ENCODE results near the gene SH2D4B.

DNA sequence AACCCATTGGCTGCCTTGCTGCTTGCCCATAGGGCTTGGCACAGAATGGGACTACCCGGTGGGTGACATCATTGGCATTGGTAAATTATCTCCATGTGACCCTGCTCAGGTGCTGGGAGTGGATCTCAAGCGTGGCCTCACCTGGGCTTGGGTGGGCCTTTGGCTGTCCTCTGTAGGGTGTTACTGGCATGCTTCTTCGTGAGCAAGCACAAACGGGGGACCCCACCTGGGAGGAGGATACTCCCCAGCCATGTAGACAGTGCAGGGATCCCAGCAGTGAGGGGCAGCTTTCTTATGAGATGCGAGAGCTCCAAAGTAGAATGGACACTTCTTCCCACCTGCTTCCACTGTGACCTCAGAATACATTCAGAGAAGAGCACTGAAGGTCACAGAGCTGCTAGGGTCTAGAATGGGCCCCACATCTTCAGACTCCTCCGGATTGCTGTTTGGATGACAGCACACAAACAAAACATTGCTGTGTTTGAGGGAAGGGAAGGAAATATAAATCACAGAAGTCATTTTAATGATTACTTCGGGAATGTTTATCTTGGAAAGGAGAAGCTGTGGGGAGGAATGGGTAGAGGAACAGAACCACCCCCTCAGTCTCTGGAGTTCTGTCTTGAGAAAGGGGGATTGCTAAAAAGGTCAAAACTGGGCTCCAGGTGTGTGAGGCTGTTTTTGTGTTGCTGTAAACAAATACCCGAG is 75.9 kb downstream of the SH2D4B start:
- TF ChIP-seq, protein P1, sequence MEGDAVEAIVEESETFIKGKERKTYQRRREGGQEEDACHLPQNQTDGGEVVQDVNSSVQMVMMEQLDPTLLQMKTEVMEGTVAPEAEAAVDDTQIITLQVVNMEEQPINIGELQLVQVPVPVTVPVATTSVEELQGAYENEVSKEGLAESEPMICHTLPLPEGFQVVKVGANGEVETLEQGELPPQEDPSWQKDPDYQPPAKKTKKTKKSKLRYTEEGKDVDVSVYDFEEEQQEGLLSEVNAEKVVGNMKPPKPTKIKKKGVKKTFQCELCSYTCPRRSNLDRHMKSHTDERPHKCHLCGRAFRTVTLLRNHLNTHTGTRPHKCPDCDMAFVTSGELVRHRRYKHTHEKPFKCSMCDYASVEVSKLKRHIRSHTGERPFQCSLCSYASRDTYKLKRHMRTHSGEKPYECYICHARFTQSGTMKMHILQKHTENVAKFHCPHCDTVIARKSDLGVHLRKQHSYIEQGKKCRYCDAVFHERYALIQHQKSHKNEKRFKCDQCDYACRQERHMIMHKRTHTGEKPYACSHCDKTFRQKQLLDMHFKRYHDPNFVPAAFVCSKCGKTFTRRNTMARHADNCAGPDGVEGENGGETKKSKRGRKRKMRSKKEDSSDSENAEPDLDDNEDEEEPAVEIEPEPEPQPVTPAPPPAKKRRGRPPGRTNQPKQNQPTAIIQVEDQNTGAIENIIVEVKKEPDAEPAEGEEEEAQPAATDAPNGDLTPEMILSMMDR (IDR thresholded peaks at IDR 0.05), result no peak
- no peak for TF ChIP-seq POLR2A (IDR thresholded peaks at IDR 0.05)

Data from esophagus squamous epithelium (tissue), 4 donors.